T-helper 1 cell treated with Interleukin-12 subunit alpha and Interleukin-12 subunit beta and Interleukin-4 antibody, amounts not matched to agents 30 μg/mL and 1 μg/mL, for 36 hours (primary cell): ENCODE measurements around the gene RAB3B.
"Not testable (repeated sequence)": the region's sequence is repeated elsewhere in the genome, so short reads cannot be mapped to it uniquely, and the experiment has no call there.

Source experiments
- H3K27ac Mint-ChIP-seq: one replicate; pipeline ENCODE4 v1.8.0; 2021; ENCODE audit warnings: mild to moderate bottlenecking, mixed read lengths
- H3K27me3 Mint-ChIP-seq: one replicate; pipeline ENCODE4 v1.8.0; 2021; ENCODE audit warnings: low read depth, mixed read lengths
- H3K36me3 Mint-ChIP-seq: one replicate; pipeline ENCODE4 v1.8.0; 2021; ENCODE audit warnings: low read depth, mixed read lengths
- H3K4me1 Mint-ChIP-seq: one replicate; pipeline ENCODE4 v1.8.0; 2021; ENCODE audit warnings: low read depth, mixed read lengths
- H3K4me3 Mint-ChIP-seq: one replicate; pipeline ENCODE4 v1.8.0; 2021; ENCODE audit warnings: mild to moderate bottlenecking, moderate library complexity, mixed read lengths
- H3K9me3 Mint-ChIP-seq: one replicate; pipeline ENCODE4 v1.8.0; 2021; ENCODE audit warnings: mixed read lengths

Gene RAB3B

GRCh38 chr1:51990478-51990965 lies at the start of gene RAB3B:
Gene RAB3B, minus strand, starts transcription at chr1:51990700. Its CDS starts 13,583 bp downstream, at chr1:51977117.
- Mint-ChIP-seq H3K27me3 (peaks cover 62% of the 10 kb centered on the region), H3K9me3 (no peaks in the 10 kb centered on the region), H3K4me1 (peaks cover 8% of the 10 kb centered on the region), H3K4me3 (peak within 1 kb of the TSS; percentile 78), H3K27ac (no peak within 1 kb of the TSS), H3K36me3 (no peaks in the 10 kb centered on the region)

- H3K4me3 Mint-ChIP-seq, result no peak overlapping the region
- H3K9me3 Mint-ChIP-seq, result no peaks in the 10 kb centered on the region
- no peak overlapping the region for H3K27ac Mint-ChIP-seq
- H3K27me3 Mint-ChIP-seq, result no peaks in the 10 kb centered on the region
- peaks cover 25% of the 10 kb centered on the region for H3K36me3 Mint-ChIP-seq
- H3K4me1 Mint-ChIP-seq, result peaks cover 5% of the 10 kb centered on the region
Observed at GRCh38 chr1:52037909-52038308, 47.4 kb upstream of the RAB3B start.

- Mint-ChIP-seq H3K4me3 (no peak overlapping the region), H3K9me3 (no peaks in the 10 kb centered on the region), H3K27me3 (no peaks in the 10 kb centered on the region), H3K36me3 (peaks cover 29% of the 10 kb centered on the region), H3K4me1 (peaks cover 5% of the 10 kb centered on the region), H3K27ac (no peak overlapping the region)
Observed at GRCh38 chr1:52037402-52037814, 46.9 kb upstream of the RAB3B start.

- no peaks in the 10 kb centered on the region for H3K9me3 Mint-ChIP-seq
- peaks cover 36% of the 10 kb centered on the region for H3K36me3 Mint-ChIP-seq
- peak overlapping the region; percentile 88 for H3K4me3 Mint-ChIP-seq
- no peaks in the 10 kb centered on the region for H3K27me3 Mint-ChIP-seq
- peak overlapping the region; percentile 86 for H3K27ac Mint-ChIP-seq
- H3K4me1 Mint-ChIP-seq, result peaks cover 27% of the 10 kb centered on the region
Observed at GRCh38 chr1:52034050-52034384, 43.5 kb upstream of the RAB3B start.

GRCh38 chr1:52033190-52034049 lies 42.9 kb upstream of the RAB3B start, which contains the start of gene KTI12:
Gene KTI12, minus strand, starts transcription at chr1:52033810. Its CDS starts 49 bp downstream, at chr1:52033761.
- Mint-ChIP-seq H3K4me1 (peaks cover 27% of the 10 kb centered on the region), H3K4me3 (peak within 1 kb of the TSS; percentile 88), H3K27me3 (no peaks in the 10 kb centered on the region), H3K36me3 (peaks cover 34% of the 10 kb centered on the region), H3K9me3 (no peaks in the 10 kb centered on the region), H3K27ac (peak within 1 kb of the TSS; percentile 86)

- peak overlapping the region; percentile 86 for H3K27ac Mint-ChIP-seq
- no peaks in the 10 kb centered on the region for H3K9me3 Mint-ChIP-seq
- H3K4me1 Mint-ChIP-seq, result peaks cover 27% of the 10 kb centered on the region
- peaks cover 29% of the 10 kb centered on the region for H3K36me3 Mint-ChIP-seq
- peak overlapping the region; percentile 88 for H3K4me3 Mint-ChIP-seq
- no peaks in the 10 kb centered on the region for H3K27me3 Mint-ChIP-seq
Observed at GRCh38 chr1:52032785-52033131, 42.3 kb upstream of the RAB3B start.

- H3K4me1 Mint-ChIP-seq, result peaks cover 27% of the 10 kb centered on the region
- no peaks in the 10 kb centered on the region for H3K27me3 Mint-ChIP-seq
- H3K27ac Mint-ChIP-seq, result peak overlapping the region; percentile 86
- H3K9me3 Mint-ChIP-seq, result no peaks in the 10 kb centered on the region
- H3K36me3 Mint-ChIP-seq, result peaks cover 31% of the 10 kb centered on the region
- peak overlapping the region; percentile 88 for H3K4me3 Mint-ChIP-seq
Observed at GRCh38 chr1:52032124-52032784, 41.8 kb upstream of the RAB3B start.

GRCh38 chr1:52028839-52029238 lies 38.3 kb upstream of the RAB3B start:
- peaks cover 24% of the 10 kb centered on the region for H3K4me1 Mint-ChIP-seq
- H3K27ac Mint-ChIP-seq, H3K4me3 Mint-ChIP-seq, H3K9me3 Mint-ChIP-seq, H3K27me3 Mint-ChIP-seq: not testable (repeated sequence)
- peaks cover 33% of the 10 kb centered on the region for H3K36me3 Mint-ChIP-seq

- peaks cover 36% of the 10 kb centered on the region for H3K36me3 Mint-ChIP-seq
- H3K4me1 Mint-ChIP-seq, result peaks cover 23% of the 10 kb centered on the region
- no peaks in the 10 kb centered on the region for H3K27me3 Mint-ChIP-seq
- no peak overlapping the region for H3K4me3 Mint-ChIP-seq
- H3K9me3 Mint-ChIP-seq, result no peaks in the 10 kb centered on the region
- no peak overlapping the region for H3K27ac Mint-ChIP-seq
Observed at GRCh38 chr1:52028328-52028727, 37.8 kb upstream of the RAB3B start.

GRCh38 chr1:52026278-52026677 lies 35.8 kb upstream of the RAB3B start:
- Mint-ChIP-seq H3K4me3 (no peak overlapping the region), H3K27me3 (no peaks in the 10 kb centered on the region), H3K27ac (no peak overlapping the region), H3K4me1 (peaks cover 12% of the 10 kb centered on the region), H3K36me3 (peaks cover 34% of the 10 kb centered on the region), H3K9me3 (no peaks in the 10 kb centered on the region)

- Mint-ChIP-seq H3K4me1 (no peaks in the 10 kb centered on the region), H3K36me3 (peaks cover 35% of the 10 kb centered on the region), H3K27ac (no peak overlapping the region), H3K4me3 (no peak overlapping the region), H3K9me3 (no peaks in the 10 kb centered on the region), H3K27me3 (no peaks in the 10 kb centered on the region)
Observed at GRCh38 chr1:52022133-52022532, 31.6 kb upstream of the RAB3B start.

GRCh38 chr1:52008071-52008809 lies 17.7 kb upstream of the RAB3B start:
- no peaks in the 10 kb centered on the region for H3K9me3 Mint-ChIP-seq
- peaks cover 17% of the 10 kb centered on the region for H3K27me3 Mint-ChIP-seq
- H3K36me3 Mint-ChIP-seq, result no peaks in the 10 kb centered on the region
- no peak overlapping the region for H3K27ac Mint-ChIP-seq
- no peak overlapping the region for H3K4me3 Mint-ChIP-seq
- H3K4me1 Mint-ChIP-seq, result peaks cover 1% of the 10 kb centered on the region

- Mint-ChIP-seq H3K4me3 (no peak overlapping the region), H3K27me3 (peaks cover 17% of the 10 kb centered on the region), H3K9me3 (no peaks in the 10 kb centered on the region), H3K27ac (no peak overlapping the region), H3K36me3 (no peaks in the 10 kb centered on the region), H3K4me1 (peaks cover 1% of the 10 kb centered on the region)
Observed at GRCh38 chr1:52007215-52008002, 16.9 kb upstream of the RAB3B start.

- peaks cover 17% of the 10 kb centered on the region for H3K27me3 Mint-ChIP-seq
- H3K36me3 Mint-ChIP-seq, H3K4me3 Mint-ChIP-seq, H3K9me3 Mint-ChIP-seq, H3K4me1 Mint-ChIP-seq, H3K27ac Mint-ChIP-seq: not testable (repeated sequence)
Observed at GRCh38 chr1:52006081-52006553, 15.6 kb upstream of the RAB3B start.
